Omental fat pad (tissue), 4 donors: ENCODE data around the gene DENND5A. TPM values are rescaled to one million over a fixed set of nuclear protein-coding genes. Genes with fewer than 3 reads are reported as not detected.

Experiments used
- ATAC-seq: fragments of 150-250 bp; one replicate; pipeline ENCODE4 v1.9.1; 2016; ENCODE audit warnings: mild to moderate bottlenecking, moderate library complexity; ENCODE audit not compliant: low FRiP score
- DNase-seq: peaks from one replicate; pipeline ENCODE4 v3.0.0-alpha.2; 2019; ENCODE audit warnings: low spot score
- CTCF ChIP-seq, 3 donors: fragments of 450-650 bp; IDR thresholded peaks; one replicate each; pipeline ENCODE4 v1.5.1; 2016 to 2017; ENCODE audit warnings: antibody characterized with exemption in 3 of 3, mild to moderate bottlenecking in 3 of 3, moderate library complexity in 2 of 3
- total RNA-seq, 4 donors: library from RNA; depleted of rRNA; stranded (reverse); fragments of >200 nt; gene quantifications; one replicate each; pipeline ENCODE4 v1.1.0, GENCODE V29; 2016

The DENND5A gene
- total RNA-seq, 4 donors from 2014 or later, result 113 to 163 (median 121) TPM

GRCh38 chr11:9274499-9275258 lies 9.5 kb upstream of the DENND5A start:
- no peak for TF ChIP-seq CTCF (IDR thresholded peaks at IDR 0.05)
- DNase-seq, result no peak
- ATAC-seq, result no peak

- ATAC-seq, result peak; percentile 10
- no peak for DNase-seq
- TF ChIP-seq CTCF (IDR thresholded peaks at IDR 0.05), result no peak
Measured at GRCh38 chr11:9273376-9274336, 8.5 kb upstream of the DENND5A start.

- DNase-seq (no peak), ATAC-seq (no peak)
- no peak for TF ChIP-seq CTCF (IDR thresholded peaks at IDR 0.05)
Measured at GRCh38 chr11:9269492-9270013, 4.4 kb upstream of the DENND5A start.

- DNase-seq (no peak), ATAC-seq (no peak)
- TF ChIP-seq CTCF (IDR thresholded peaks at IDR 0.05), result no peak
Measured at GRCh38 chr11:9267680-9268079, 2.5 kb upstream of the DENND5A start.

GRCh38 chr11:9266926-9267325 lies 1.8 kb upstream of the DENND5A start:
- TF ChIP-seq CTCF (IDR thresholded peaks at IDR 0.05), result no peak
- no peak for ATAC-seq

GRCh38 chr11:9266132-9266736 lies 1.1 kb upstream of the DENND5A start:
- no peak for DNase-seq
- ATAC-seq, result no peak
- no peak for TF ChIP-seq CTCF (IDR thresholded peaks at IDR 0.05)

More at GRCh38 chr11:9266926-9267325, 1.8 kb upstream of the DENND5A start:
- DNase-seq, result no peak
